22Rv1 (cell line): ENCODE measurements around the gene GPS2.

Experiments
- H3K27ac ChIP-seq: fragments of 450-650 bp; 2 replicates; pipeline ENCODE4 v1.5.1; 2017
- CTCF ChIP-seq: fragments of 450-650 bp; IDR thresholded peaks from 2 replicates; pipeline ENCODE4 v1.5.1; 2017; ENCODE audit warnings: mild to moderate bottlenecking
- ZFX ChIP-seq: fragments of 450-650 bp; IDR thresholded peaks from 2 replicates; pipeline ENCODE4 v1.6.1; 2017; ENCODE audit warnings: antibody characterized with exemption, borderline replicate concordance

Gene GPS2

GRCh38 chr17:7281074-7281952 lies 33.8 kb downstream of the GPS2 start, which contains the start of gene SLC2A4:
SLC2A4 (plus strand) TSS chr17:7281718; CDS start chr17:7281935, 217 bp downstream.
- H3K27ac ChIP-seq = peak within 1 kb of the TSS; percentile 69

GRCh38 chr17:7280519-7281073 lies 34.6 kb downstream of the GPS2 start:
- peak overlapping the region; percentile 69 for H3K27ac ChIP-seq

More at GRCh38 chr17:7281074-7281952, 33.8 kb downstream of the GPS2 start, which contains the start of gene SLC2A4:
- no peak for TF ChIP-seq ZFX
- TF ChIP-seq CTCF = no peak

GRCh38 chr17:7279448-7279847 lies 35.7 kb downstream of the GPS2 start:
- TF ChIP-seq ZFX (no peak), CTCF (no peak)
- H3K27ac ChIP-seq = no peak overlapping the region; the same call in 1 of the 2 replicates

More at GRCh38 chr17:7280519-7281073, 34.6 kb downstream of the GPS2 start:
- no peak for TF ChIP-seq ZFX
- peak; percentile 86 for TF ChIP-seq CTCF

GRCh38 chr17:7266784-7267183 lies 48.4 kb downstream of the GPS2 start:
- no peak for TF ChIP-seq CTCF
- TF ChIP-seq ZFX = no peak
- H3K27ac ChIP-seq = peak overlapping the region; percentile 61

GRCh38 chr17:7263801-7264078 lies 51.4 kb downstream of the GPS2 start:
- TF ChIP-seq CTCF = no peak
- TF ChIP-seq ZFX = no peak
- peak overlapping the region; percentile 99 for H3K27ac ChIP-seq

- no peak for TF ChIP-seq CTCF
- no peak for TF ChIP-seq ZFX
- H3K27ac ChIP-seq = peak overlapping the region; percentile 99
Measured at GRCh38 chr17:7262935-7263800, 52.0 kb downstream of the GPS2 start.
